ENCODE measurements around the gene PBX1. TPM values are rescaled to one million over a fixed set of nuclear protein-coding genes. Genes with fewer than 3 reads are reported as not detected.

PBX1 gene
- total and polyA plus RNA-seq, 2 donors (not counting 3 experiments of a cell fraction or from before 2014, with no cell fraction given) = 10.7 to 24.1 TPM

GRCh38 chr1:164629971-164630370, 71.0 kb downstream of the PBX1 start:
- no peaks in the 10 kb centered on the region for H3K4me1 ChIP-seq (ENCODE audit: control insufficient read depth, extremely low read depth, insufficient read depth, low read length)
- no peak overlapping the region for H3K4me3 ChIP-seq (replicated peaks in 1 of 3; ENCODE audit: insufficient read depth in 1 of 3, low read depth in 1 of 3, low read length in 3 of 3)
- intact Hi-C loops (cut with micrococcal nuclease) (no loop called here), dilution Hi-C loops (cut with MboI; ENCODE audit: extremely low pct_ligation_motif_present, low sequenced_read_pairs) (no loop called here)
- no peak overlapping the region for H2AFZ ChIP-seq (ENCODE audit: low read depth, low read length)
- no peak for TF ChIP-seq CTCF (IDR thresholded peaks at IDR 0.05; ENCODE audit: extremely low read depth in 1 of 2, insufficient read depth in 1 of 2, low read depth in 1 of 2, low read length in 2 of 2)
- TF ChIP-seq JUN (IDR thresholded peaks at IDR 0.05; ENCODE audit: borderline replicate concordance, insufficient read depth, insufficient read length, low read depth) = no peak
- no peak for TF ChIP-seq MYC (IDR thresholded peaks at IDR 0.05; ENCODE audit: low read depth, low read length)
- TF ChIP-seq POLR2AphosphoS5 (IDR thresholded peaks at IDR 0.05; ENCODE audit: insufficient read depth, low read depth, low read length) = no peak
- no peak for TF ChIP-seq EZH2 (IDR thresholded peaks at IDR 0.05; ENCODE audit: borderline replicate concordance, low read depth, low read length, severe bottlenecking)
- no peak for TF ChIP-seq MAX (IDR thresholded peaks at IDR 0.05; ENCODE audit: insufficient read depth, insufficient read length)
- no peak for TF ChIP-seq POLR2A (IDR thresholded peaks at IDR 0.05; ENCODE audit: low read depth, low read length)
- TF ChIP-seq FOS (IDR thresholded peaks at IDR 0.05; ENCODE audit: borderline replicate concordance, insufficient read depth, low read length) = no peak
- no peak for TF ChIP-seq GATA2 (IDR thresholded peaks at IDR 0.05; ENCODE audit: insufficient read depth, insufficient read length, low read depth, low read length)
- H3K36me3 ChIP-seq (ENCODE audit: control insufficient read depth in 2 of 2, extremely low read depth in 1 of 2, insufficient read depth in 2 of 2, low read length in 2 of 2) = no peaks in the 10 kb centered on the region
- H3K79me2 ChIP-seq (ENCODE audit: control insufficient read depth, insufficient read depth, low read length) = no peaks in the 10 kb centered on the region
- ChIA-PET POLR2A (no interaction called here), CTCF (no interaction called here)
- H3K9me1 ChIP-seq (replicated peaks; ENCODE audit: control insufficient read depth, extremely low read depth, insufficient read depth, low read length) = no peaks in the 10 kb centered on the region
- H3K27me3 ChIP-seq (ENCODE audit: control insufficient read depth in 2 of 2, insufficient read depth in 2 of 2, low read length in 2 of 2) = no peaks in the 10 kb centered on the region
- no peak for DNase-seq (ENCODE audit: low read depth, low spot score)
- H3K9ac ChIP-seq (replicated peaks; ENCODE audit: extremely low read depth, insufficient read depth, low read length) = no peak overlapping the region
- BruUV-seq (replicated peaks) = no TSS peak
- H3K27ac ChIP-seq (ENCODE audit: insufficient read depth, low read depth, low read length) = no peak overlapping the region
- H3K4me2 ChIP-seq (ENCODE audit: insufficient read depth, low read length) = no peak overlapping the region
- H3K9me3 ChIP-seq (replicated peaks; ENCODE audit: control insufficient read depth, insufficient read depth, low read length) = no peaks in the 10 kb centered on the region
- no peak for FAIRE-seq
- no peaks in the 10 kb centered on the region for H4K20me1 ChIP-seq (replicated peaks; ENCODE audit: control insufficient read depth, extremely low read depth, insufficient read depth, low read length)
